NCI-H1105 treated with DMSO at 0.1 percent for 48 hours (cell line): ENCODE data around the gene RELA.
"Not testable (repeated sequence)": the region's sequence is repeated elsewhere in the genome, so short reads cannot be mapped to it uniquely, and the experiment has no call there.

ENCODE experiments used
- DNase-seq: peaks from one replicate; lab custom pipeline; 2025; lab: John Stamatoyannopoulos, UW

The RELA gene

GRCh38 chr11:65648997-65649493 is 13.7 kb downstream of the RELA start:
- DNase-seq, result no peak

GRCh38 chr11:65646958-65647701 is 15.6 kb downstream of the RELA start:
- no peak for DNase-seq

DNA sequence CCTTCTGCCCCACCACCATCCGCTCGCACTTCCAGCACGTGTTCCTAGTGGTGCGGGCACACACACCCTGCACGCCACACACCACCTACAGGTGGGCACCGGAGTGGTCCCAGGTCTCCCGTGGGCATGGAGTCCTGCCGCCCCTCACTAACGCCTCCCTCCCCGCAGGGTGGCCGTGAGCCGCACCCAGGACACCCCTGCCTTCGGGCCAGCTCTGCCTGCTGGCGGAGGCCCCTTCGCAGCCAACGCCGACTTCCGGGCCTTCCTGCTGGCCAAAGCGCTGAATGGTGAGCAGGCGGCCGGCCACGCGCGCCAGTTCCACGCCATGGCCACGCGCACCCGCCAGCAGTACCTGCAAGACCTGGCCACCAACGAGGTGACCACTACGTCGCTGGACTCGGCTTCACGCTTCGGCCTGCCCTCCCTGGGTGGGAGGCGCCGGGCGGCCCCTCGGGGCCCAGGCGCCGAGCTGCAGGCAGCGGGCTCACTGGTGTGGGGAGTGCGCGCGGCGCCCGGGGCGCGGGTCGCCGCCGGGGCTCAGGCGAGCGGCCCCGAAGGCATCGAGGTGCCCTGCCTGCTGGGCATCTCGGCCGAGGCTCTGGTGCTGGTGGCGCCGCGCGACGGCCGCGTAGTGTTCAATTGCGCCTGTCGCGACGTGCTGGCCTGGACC is 16.3 kb downstream of the RELA start:
- DNase-seq, result no peak

- DNase-seq, result no peak
Measured at GRCh38 chr11:65645710-65646109, 17.0 kb downstream of the RELA start.

- DNase-seq, result no peak
Measured at GRCh38 chr11:65644837-65645236, 17.9 kb downstream of the RELA start.

- DNase-seq, result no peak
Measured at GRCh38 chr11:65643971-65644370, 18.7 kb downstream of the RELA start.

GRCh38 chr11:65642014-65642671 is 20.6 kb downstream of the RELA start:
- DNase-seq, result no peak

DNA sequence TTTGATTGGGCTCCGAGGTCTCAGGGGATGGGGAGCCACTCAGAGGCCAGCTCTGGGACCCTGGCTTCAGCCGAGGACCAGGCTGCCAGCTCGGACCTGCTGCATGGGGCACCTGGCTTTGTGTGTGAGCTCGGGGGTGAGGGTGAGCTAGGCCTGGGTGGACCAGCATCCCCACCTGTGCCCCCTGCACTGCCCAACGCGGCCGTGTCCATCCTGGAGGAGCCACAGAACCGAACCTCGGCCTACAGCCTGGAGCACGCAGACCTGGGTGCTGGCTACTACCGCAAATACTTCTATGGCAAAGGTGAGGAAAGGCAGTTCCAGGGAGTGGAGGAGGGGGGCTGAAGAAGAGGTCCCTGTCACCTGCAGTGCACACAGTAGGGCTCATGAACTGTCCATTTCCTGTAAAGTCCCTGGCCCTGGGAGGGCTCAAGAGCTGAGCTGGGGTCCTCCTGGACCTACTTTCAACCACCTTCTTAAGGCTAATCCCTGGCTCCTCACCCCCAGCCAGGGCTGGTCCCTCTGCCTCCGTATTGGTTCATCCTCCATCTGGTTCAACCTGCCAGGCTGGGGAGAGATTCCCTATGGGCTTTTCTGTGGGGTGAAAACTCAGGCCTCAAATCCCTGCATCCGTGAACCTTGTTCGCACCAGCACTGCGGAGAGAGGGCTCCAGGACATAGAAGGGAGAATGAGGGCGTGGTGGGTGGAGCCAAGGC is 21.3 kb downstream of the RELA start:
- DNase-seq, result no peak

- DNase-seq, result no peak
Measured at GRCh38 chr11:65640483-65641296, 22.0 kb downstream of the RELA start.

DNA sequence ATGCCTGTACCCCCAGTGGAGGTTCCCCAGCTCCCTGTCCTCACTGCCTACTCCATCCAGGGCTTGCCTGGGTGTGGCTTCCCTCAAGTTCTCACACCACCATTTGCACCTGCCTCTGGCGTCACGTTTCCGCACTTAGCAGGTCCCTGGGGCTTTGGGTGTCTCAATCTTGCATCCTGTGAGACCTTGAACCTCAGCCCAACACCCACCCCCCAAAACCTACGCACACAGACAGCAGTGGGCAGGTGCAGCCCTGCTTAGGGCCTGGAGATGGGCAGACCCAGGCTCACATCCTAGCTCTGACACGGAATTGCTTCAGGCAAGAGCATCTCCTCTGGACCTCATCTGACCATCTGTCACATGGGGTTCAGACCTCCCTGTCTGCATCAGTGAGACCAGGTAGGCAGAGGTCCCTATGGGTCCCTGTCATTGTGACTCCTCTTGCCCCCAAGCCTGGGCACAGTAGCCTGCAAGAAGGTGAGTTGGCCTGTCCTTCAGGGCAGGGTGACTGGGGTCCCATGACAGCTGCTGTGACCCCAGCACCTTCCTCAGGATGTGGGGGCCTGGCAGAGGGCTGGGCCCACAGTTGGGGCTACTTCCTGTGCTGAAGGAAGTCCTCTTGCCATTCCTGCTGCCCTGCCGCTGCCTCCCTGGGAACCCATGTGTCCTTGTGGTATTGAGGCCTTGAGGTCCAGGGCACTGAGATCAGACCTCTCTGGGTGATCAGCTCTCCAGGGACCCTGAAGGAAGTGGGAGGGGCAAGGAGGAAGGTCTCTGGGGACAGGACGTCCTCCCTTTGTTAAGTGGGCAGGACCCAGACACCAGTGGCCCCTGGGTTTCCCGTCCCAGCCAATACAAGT is 22.9 kb downstream of the RELA start:
- no peak for DNase-seq

DNA sequence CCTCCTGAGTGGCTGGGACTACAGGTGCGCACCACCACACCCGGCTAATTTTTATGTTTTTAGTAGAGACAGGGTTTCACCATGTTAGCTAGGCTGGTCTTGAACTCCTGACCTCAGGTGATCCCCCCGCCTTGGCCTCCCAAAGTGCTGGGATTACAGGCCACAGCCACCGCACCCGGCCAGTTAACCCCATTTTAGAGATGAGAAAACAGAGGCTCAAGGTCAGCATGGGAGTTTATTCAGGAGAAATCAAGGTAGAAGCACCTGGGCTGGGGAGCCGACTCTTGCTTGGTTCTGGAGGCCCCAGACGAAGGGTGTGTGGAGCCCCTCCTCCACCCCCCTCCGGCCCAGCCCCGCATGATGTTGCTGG is 23.5 kb downstream of the RELA start:
- DNase-seq, result not testable (repeated sequence)

DNA sequence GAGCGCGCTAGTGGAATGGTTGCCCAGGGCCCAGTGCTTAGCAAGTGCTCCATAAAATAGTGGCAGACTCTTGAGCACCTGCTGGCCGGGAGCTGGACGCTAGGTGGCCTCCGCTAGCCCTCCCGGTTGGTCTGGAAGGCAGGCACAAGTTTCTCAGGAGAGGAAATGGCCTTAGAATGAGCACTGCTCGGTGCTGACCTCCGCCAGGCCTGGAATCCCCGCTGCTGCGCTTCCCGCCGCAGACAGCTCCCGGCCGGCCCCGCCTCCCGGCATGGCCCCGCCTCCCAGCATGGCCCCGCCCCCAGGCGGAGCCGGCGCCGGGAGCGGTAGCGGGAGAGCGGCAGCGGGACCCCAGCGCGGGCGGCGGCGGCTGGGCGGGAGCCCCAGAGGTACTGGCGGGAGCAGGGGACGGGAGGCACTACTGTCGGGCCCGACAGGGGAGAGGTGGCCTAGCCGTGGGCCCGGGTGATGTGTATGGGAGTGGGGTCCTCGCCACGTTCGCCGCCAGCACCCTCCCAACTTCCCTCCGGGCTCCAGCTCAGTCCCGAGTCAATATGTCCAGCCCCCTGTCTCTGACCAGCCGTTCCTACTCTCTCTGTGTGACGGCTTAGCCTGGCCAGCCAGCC is 24.8 kb downstream of the RELA start, which contains the start of gene SIPA1:
TSS of gene SIPA1 (plus strand) at position 308 of the 626 bp plus-strand sequence. CDS start 2,821 bp downstream, outside the sequence.
- peak; percentile 65 for DNase-seq

- DNase-seq, result no peak
Measured at GRCh38 chr11:65637032-65637557, 25.6 kb downstream of the RELA start.

DNA sequence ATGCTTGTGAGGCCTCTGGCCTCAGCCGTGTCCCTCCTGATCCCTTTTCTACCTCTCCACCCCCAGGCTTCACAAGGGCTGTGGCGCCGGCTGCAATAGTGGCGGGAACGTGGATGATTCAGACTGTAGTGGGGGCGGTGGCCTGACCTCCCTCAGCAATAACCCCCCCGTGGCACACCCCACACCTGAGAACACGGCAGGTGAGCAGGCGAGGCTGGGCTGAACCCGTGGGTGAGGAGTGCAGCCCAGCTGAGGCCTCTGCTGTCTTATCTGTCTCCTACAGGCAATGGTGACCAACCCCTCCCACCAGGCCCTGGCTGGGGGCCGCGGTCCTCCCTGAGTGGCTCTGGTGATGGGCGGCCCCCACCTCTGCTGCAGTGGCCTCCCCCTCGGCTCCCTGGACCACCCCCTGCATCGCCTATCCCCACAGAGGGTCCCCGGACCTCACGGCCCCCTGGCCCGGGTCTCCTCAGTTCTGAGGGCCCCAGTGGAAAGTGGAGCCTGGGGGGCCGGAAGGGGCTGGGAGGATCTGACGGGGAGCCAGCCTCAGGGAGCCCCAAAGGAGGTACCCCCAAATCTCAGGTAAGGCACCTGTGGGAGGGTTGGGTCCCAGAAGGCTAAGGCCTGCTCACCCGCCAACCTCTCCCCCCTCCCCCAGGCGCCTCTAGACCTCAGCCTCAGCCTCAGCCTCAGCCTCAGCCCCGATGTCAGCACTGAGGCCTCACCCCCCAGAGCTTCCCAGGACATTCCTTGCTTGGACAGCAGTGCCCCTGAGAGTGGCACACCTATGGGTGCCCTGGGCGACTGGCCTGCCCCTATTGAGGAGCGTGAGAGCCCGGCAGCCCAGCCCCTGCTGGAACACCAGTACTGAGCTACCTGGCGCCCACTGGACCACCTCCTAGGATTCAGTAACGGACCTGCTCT is 26.3 kb downstream of the RELA start:
- no peak for DNase-seq

- no peak for DNase-seq
Measured at GRCh38 chr11:65634905-65635731, 27.6 kb downstream of the RELA start.

GRCh38 chr11:65634440-65634839 is 28.3 kb downstream of the RELA start:
- no peak for DNase-seq

- no peak for DNase-seq
Measured at GRCh38 chr11:65634109-65634436, 28.6 kb downstream of the RELA start.
